ELF-1 (cell line): ENCODE data around the gene COL6A3.
A peak's percentile ranks its signal among the peaks of the same experiment; 100 is the strongest.
"Not testable (repeated sequence)": the region's sequence is repeated elsewhere in the genome, so short reads cannot be mapped to it uniquely, and the experiment has no call there.

ENCODE experiments used
- DNase-seq: peaks from one replicate; pipeline ENCODE4 v3.0.0-alpha.2; 2016; ENCODE audit warnings: low read depth, low spot score

COL6A3 gene

DNA sequence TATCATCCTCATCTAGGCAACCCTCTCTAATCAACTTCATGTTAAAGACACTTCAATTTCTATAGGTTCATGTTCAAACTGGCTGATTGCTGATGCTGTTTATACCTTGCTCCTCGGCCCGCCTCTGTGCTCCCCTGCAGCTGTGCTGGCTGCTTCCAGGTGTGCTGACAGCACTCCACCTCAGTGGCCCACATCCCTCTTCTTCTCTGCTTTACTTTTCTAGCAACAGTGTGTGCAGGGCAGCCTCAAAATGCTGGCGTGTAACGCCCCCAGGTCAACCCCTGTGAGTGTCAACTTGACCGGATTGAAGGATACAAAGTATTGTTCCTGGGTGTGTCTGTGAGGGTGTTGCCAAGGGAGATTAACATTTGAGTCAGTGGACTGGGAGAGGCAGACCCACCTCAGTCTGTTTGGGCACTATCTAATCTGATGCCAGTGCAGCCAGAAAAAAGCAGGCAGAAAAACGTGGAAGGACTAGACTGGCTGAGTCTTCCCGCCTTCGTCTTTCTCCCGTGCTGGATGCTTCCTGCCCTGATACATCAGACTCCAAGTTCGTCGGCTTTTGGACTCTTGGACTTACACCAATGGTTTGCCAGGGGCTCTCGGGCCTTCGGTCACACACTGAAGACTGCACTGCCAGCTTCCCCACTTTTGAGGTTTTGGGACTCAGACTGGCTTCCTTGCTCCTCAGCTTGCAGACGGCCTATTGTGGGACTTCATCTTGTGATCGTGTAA lies 94.7 kb downstream of the COL6A3 start:
- no peak for DNase-seq

GRCh38 chr2:237316339-237316738 lies 97.6 kb downstream of the COL6A3 start:
- DNase-seq = no peak

DNA sequence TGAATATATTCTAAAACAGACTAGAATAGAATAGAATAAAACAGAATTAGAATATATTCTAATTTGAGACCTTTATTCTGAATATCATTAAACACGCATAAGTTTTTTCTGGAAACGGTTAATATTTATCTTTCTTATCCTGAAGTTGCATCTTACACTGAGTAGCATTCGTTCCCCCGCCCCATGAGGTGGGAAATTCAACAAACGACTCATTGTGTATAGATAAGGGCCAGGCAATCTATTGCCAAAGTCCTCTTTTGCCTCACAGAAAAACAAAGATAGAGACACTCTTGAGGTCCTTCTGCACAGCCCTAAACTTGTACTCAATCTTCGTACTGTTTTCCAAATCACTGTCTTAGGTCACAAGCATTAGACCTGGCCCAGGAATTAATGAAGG lies 98.1 kb downstream of the COL6A3 start:
- DNase-seq = no peak

DNA sequence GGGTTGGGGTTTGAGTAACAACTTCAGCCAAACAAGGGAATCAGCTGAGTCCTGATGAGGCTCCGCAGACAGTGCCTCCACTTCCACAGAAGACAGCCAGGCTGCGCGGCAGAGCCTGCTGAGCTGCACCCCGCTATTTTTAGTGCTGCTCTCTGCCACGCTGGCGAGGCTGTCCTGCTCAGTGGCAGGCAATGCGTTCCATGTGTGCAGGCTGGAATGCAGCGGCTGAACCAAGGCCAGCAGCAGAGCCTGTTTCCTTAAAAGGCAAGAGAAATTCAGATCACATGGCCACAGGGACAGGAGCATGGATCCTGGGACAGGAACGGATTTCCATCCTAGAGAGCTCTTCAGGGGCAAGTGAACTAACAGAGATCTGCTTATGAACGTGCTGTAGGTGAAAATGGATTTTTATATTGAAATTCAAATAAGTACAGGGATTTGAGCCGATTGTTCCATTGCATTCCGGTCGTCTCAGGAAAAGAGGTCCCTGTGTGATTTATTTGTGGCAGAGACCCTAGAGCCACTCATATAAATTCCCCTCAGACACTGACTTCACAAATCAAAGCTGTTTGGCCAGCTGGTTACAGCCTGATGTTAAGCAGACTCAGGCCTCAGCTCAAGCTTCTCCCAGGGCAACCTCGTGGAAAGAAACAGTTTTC lies 98.7 kb downstream of the COL6A3 start:
- peak; percentile 83 for DNase-seq

GRCh38 chr2:237314681-237315080 lies 99.3 kb downstream of the COL6A3 start:
- DNase-seq = no peak

GRCh38 chr2:237314198-237314597 lies 99.8 kb downstream of the COL6A3 start:
- no peak for DNase-seq

DNA sequence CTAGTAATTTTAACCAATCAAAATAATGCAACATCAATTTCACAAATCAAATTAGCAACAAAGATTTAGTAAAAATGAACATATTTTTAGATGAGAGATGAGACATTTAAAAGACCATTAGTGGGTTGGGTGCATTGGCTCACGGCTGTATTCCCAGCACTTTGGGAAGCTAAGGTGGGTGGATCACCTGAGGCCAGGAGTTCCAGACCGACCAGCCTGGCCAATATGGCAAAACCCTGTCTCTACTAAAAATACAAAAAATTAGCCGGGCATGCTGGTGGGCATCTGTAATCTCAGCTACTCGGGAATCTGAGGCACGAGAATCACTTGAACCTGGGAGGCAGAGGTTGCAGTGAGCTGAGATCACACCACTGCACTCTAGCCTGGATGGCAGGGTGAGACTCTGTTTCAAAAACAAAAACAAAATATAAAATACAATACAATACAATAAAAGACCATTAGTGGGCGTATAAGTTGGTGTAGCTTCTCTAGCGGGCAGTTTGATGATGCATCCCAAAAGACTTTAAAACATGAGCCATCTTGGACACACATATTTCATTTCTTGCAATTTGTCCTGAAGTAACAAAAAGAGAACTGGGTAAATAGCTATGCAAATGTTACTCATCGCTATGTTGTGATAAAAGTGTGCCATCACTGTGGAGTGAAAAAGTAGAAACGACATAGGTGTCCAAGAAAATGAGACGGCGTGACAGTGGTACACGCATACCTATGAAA lies 101.8 kb downstream of the COL6A3 start:
- DNase-seq = no peak

GRCh38 chr2:237310515-237311114 lies 103.3 kb downstream of the COL6A3 start:
- no peak for DNase-seq

- no peak for DNase-seq
Measured at GRCh38 chr2:237309416-237309815, 104.5 kb downstream of the COL6A3 start.

- DNase-seq = no peak
Measured at GRCh38 chr2:237309011-237309410, 105.0 kb downstream of the COL6A3 start.

GRCh38 chr2:237307474-237307873 lies 106.5 kb downstream of the COL6A3 start:
- DNase-seq = no peak

DNA sequence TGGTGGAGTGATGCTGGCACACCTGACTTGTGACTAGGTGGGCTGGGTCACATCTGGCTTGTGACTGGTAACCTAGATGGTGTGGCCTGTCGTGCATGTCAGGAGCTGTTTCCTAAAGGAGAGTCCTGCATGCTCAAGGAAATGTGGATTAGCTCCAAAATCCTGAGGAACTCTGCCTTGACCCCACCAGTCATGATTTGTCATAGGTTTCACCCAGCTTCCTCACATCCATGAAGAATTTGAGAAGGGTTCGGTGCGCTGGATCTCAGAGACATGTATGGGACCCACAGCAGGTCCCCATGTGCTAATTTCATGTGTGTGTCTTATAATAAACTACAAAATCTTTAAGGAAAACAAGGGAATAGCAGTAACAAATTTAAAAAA lies 107.2 kb downstream of the COL6A3 start:
- DNase-seq = no peak

DNA sequence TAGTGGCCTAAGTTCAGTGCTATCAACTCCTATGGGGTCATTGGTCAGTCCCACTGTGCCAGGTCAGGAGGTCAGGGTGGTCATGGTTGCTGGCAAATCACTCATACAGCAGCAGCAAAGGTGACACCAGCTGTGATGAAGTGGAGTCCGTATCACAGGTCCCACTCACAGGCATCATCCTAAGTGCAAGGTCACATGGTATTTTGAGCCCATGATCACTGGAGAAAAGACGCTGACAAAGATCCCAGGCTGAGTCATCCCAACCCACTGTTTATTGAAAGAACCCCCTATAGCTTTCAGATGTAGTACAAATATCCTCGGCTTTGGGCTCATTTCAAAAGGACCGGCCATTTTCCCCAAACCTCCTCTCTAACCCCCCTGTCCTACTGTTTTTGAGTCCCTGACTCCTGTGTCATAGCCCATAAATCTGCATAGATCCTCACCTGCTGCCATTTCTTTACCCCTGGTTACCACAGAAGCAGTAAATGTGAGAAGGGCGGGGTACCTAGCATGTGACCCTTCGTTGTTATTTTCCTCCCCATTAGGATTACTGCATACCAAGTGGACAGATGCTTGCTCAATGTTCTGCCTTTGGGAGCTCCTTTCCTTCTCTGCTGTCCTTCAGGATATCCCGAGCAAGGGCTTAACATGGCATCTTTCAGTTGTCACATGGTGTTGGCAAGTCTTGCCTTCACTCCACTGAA lies 107.7 kb downstream of the COL6A3 start:
- no peak for DNase-seq

DNA sequence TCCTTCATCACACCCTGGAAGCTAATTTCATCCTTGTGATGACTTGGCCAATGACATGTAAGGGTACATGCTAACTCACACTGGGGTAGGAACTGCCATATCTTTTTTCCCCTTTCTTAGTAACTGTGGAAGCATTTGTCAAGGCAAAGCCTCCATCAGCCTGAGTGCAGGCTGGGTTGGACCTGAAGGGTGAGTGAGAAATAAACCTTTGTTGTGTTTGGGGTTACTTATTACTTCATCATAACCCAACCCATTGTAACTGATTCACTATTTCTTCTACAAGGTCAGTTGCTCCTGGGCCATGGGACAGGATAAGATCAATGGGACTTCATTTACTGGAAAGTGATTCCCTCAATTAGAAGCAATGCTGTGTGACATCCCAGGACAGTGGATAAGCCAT lies 108.4 kb downstream of the COL6A3 start:
- DNase-seq = no peak

- no peak for DNase-seq
Measured at GRCh38 chr2:237304763-237305514, 109.0 kb downstream of the COL6A3 start.

GRCh38 chr2:237303244-237303643 lies 110.7 kb downstream of the COL6A3 start:
- not testable (repeated sequence) for DNase-seq

GRCh38 chr2:237301595-237301994 lies 112.4 kb downstream of the COL6A3 start:
- no peak for DNase-seq

DNA sequence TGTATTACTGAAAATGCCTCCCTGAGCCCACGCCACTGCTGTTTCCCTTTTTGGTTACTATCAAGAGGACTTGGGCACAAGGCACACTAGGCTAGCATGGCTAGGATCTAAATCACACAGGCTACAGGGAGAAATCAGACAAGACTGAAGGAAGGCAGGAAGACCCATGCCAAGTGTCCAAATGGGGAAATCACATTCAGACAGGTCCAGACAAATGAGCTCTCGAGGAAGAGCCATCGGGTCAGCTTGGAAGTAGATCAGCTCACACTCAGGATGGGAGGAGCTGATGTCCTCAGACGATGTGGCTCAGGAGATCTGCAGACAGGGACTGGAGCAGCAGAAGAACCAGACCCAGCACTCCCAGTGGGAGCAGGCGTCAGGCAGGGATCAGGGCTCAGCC lies 113.2 kb downstream of the COL6A3 start:
- no peak for DNase-seq

GRCh38 chr2:237299906-237300305 lies 114.1 kb downstream of the COL6A3 start:
- DNase-seq = no peak

- DNase-seq = peak; percentile 77
Measured at GRCh38 chr2:237298151-237299118, 115.5 kb downstream of the COL6A3 start.
